NCI-H2029 treated with DMSO at 0.1 percent for 48 hours (cell line): ENCODE measurements around the gene TLR6.
"Not testable (repeated sequence)": the region's sequence is repeated elsewhere in the genome, so short reads cannot be mapped to it uniquely, and the experiment has no call there.

ENCODE experiments used
- DNase-seq: peaks from one replicate; lab custom pipeline; 2025; lab: John Stamatoyannopoulos, UW

The TLR6 gene

GRCh38 chr4:38820329-38821061 is 36.1 kb downstream of the TLR6 start:
- no peak for DNase-seq

- no peak for DNase-seq
These were observed 37.0 kb downstream of the TLR6 start for GRCh38 chr4:38819569-38819968.

GRCh38 chr4:38818441-38818976 is 38.1 kb downstream of the TLR6 start:
- DNase-seq: no peak

GRCh38 chr4:38815885-38816782 is 40.5 kb downstream of the TLR6 start:
- no peak for DNase-seq

GRCh38 chr4:38814386-38814785 is 42.2 kb downstream of the TLR6 start:
- DNase-seq: no peak

GRCh38 chr4:38811297-38811696 is 45.3 kb downstream of the TLR6 start:
- DNase-seq: no peak

GRCh38 chr4:38807462-38807861 is 49.2 kb downstream of the TLR6 start:
- not testable (repeated sequence) for DNase-seq

GRCh38 chr4:38806251-38806650 is 50.4 kb downstream of the TLR6 start:
- not testable (repeated sequence) for DNase-seq

GRCh38 chr4:38805530-38806145 is 51.0 kb downstream of the TLR6 start:
- peak; percentile 52 for DNase-seq

- DNase-seq: peak; percentile 54
These were observed 51.8 kb downstream of the TLR6 start, which contains the start of gene TLR1 for GRCh38 chr4:38804654-38805295. TLR1 (minus strand) TSS chr4:38804791; CDS start chr4:38798831, 5,960 bp downstream.

- no peak for DNase-seq
These were observed 52.6 kb downstream of the TLR6 start for GRCh38 chr4:38803833-38804653.

GRCh38 chr4:38802561-38803355 is 53.9 kb downstream of the TLR6 start:
- no peak for DNase-seq

- no peak for DNase-seq
These were observed 55.6 kb downstream of the TLR6 start for GRCh38 chr4:38800961-38801450.

- no peak for DNase-seq
These were observed 56.3 kb downstream of the TLR6 start for GRCh38 chr4:38800366-38800765.

- no peak for DNase-seq
These were observed 61.5 kb downstream of the TLR6 start for GRCh38 chr4:38795087-38795486.

- DNase-seq: no peak
These were observed 62.6 kb downstream of the TLR6 start for GRCh38 chr4:38794051-38794450.

- DNase-seq: no peak
These were observed 65.6 kb downstream of the TLR6 start for GRCh38 chr4:38791010-38791409.

GRCh38 chr4:38788317-38788716 is 68.3 kb downstream of the TLR6 start:
- DNase-seq: no peak

- DNase-seq: no peak
These were observed 68.9 kb downstream of the TLR6 start for GRCh38 chr4:38787693-38788092.

GRCh38 chr4:38785901-38786402 is 70.7 kb downstream of the TLR6 start:
- no peak for DNase-seq
